SH-SY5Y (cell line): ENCODE measurements around the gene CHST7.

Experiments used
- GATA2 ChIP-seq: IDR thresholded peaks from 2 replicates; pipeline ENCODE4 v1.6.1; 2011; ENCODE audit warnings: mild to moderate bottlenecking, low read depth, low read length
- GATA3 ChIP-seq: IDR thresholded peaks from 2 replicates; pipeline ENCODE4 v1.6.1; 2011; ENCODE audit warnings: low read depth, mild to moderate bottlenecking, low read length, moderate library complexity

Gene CHST7

GRCh38 chrX:46571423-46572339 is 1.9 kb upstream of the CHST7 start:
- TF ChIP-seq GATA2 (no peak), GATA3 (no peak)

DNA sequence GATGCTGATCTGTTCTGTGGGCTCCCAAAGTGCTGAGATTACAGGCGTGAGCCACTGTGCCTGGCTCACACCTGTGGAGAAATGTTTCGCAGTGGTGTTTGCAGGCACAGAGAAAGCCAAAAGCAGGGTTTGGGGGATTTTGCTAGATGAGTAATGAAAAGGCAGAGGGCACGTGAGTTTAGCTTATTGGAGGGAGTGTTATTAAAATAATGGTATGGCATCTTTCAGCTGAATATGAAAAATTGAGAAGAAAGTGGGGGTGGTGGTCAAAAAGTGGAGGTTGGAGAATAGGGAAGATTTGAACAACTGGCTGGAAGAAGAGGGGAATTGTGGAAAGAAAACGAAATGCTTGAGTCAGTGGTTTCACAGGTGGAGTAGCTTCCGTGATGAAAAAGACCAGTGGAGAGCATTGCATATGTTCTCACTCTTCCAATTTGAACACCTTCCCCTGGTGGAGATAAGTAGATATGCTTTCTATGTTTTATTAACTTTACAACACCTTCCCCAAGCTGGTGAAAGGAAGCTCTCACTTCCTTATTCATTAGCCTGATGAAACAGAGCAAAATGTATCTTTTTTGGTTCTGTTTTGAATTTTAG is 1.1 kb upstream of the CHST7 start:
- TF ChIP-seq GATA2 (no peak), GATA3 (no peak)

DNA sequence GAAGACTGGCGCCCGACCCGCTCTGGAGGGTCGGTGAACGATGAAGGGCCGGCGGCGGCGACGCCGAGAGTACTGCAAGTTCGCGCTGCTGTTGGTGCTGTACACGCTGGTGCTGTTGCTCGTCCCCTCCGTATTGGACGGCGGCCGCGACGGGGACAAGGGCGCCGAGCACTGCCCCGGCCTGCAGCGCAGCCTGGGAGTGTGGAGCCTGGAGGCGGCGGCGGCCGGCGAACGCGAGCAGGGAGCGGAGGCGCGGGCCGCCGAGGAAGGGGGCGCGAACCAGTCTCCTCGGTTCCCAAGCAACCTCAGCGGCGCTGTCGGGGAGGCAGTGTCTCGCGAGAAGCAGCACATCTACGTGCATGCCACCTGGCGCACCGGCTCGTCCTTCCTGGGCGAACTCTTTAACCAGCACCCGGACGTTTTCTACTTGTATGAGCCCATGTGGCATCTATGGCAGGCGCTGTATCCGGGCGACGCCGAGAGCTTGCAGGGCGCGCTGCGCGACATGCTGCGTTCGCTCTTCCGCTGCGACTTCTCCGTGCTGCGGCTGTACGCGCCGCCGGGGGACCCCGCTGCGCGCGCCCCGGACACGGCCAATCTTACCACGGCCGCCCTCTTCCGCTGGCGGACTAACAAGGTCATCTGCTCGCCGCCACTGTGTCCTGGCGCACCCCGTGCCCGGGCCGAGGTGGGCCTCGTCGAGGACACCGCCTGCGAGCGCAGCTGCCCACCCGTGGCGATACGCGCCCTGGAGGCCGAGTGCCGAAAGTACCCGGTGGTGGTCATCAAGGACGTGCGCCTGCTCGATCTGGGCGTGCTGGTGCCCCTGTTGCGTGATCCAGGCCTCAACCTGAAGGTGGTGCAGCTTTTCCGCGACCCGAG is 568 bp downstream of the CHST7 start:
- no peak for TF ChIP-seq GATA3
- TF ChIP-seq GATA2, result no peak

GRCh38 chrX:46574774-46575381 is 1.3 kb downstream of the CHST7 start:
- TF ChIP-seq GATA2 (no peak), GATA3 (no peak)

DNA sequence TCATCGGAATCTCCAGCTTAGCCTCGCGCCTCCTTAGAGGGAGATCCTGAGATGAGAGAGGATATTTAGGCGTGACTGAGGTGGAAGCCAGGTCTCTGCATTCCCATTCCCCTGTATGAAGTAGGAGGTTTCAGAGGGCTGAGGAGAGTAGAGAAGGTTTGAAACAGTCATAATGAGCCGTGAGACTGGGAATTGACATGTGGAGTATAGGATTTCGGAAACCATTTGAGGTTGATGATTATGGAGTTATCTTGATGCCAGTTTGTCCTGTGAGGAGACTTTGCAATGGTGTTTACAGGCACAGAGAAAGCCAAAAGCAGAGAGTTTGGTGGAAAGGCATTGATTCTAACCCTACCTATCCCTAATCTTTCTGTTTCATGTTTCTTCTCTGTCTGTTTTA is 2.0 kb downstream of the CHST7 start:
- TF ChIP-seq GATA3 (no peak), GATA2 (no peak)

GRCh38 chrX:46575991-46576392 is 2.4 kb downstream of the CHST7 start:
- no peak for TF ChIP-seq GATA3
- TF ChIP-seq GATA2, result no peak

GRCh38 chrX:46576458-46576857 is 2.9 kb downstream of the CHST7 start:
- no peak for TF ChIP-seq GATA3
- no peak for TF ChIP-seq GATA2

DNA sequence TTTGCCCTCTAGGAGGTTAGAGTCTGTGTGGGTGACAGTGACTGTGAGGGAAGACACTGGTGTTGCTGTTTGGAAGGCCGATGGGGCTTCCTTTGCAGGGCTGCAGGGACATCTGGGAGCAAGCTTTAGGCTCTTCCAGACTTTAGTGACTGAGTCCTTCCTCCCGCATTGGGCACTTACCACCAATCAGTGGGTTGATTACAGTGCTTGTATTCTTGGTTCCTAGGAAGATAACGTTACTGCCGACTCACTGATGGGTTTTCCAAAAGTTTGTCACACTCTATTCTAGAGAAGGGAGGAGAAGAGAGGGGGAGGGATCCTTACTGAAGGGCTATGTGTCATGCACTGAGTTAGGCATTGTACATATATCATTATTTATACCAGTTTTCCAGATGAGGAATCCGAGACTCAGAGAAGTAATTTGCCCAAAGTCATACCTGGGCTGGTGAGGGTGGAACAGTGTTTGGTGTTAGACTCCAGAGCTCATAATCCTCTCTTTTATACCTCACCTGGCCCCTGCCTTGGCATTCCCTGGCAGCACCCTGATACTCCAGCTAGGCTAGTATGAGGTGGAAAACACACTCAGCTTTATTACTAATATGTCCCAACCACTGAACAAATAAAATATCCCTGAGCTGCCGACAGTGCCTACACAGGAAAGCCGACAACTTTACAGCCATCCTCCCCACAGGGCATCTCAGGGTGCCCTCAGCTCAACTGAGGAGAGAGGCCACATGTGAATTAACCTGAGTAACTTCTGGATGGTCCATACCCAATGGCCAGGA is 3.8 kb downstream of the CHST7 start:
- TF ChIP-seq GATA3, result no peak
- no peak for TF ChIP-seq GATA2

- TF ChIP-seq GATA3 (no peak), GATA2 (no peak)
These were observed 5.7 kb downstream of the CHST7 start for GRCh38 chrX:46579250-46579649.

DNA sequence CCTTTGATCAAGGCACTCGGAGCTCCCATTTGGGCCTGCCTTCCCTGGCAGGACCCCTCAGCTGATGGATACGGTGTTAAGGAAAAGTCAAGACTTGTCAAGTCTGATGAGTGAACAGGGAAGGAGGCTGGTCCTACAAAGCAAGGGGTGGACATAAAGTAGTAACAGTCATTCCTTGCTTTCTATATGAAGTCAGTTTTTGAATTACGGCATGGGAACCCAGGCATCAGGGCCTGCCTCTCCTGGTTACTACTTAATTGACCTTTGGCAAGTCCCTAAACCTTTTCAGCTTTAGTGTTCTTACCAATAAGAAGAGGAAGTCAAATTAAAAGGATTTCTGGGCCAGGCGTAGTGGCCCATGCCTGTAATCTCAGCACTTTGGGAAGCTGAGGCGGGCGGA is 7.0 kb downstream of the CHST7 start:
- TF ChIP-seq GATA2, result no peak
- TF ChIP-seq GATA3, result no peak

GRCh38 chrX:46582325-46582724 is 8.8 kb downstream of the CHST7 start:
- TF ChIP-seq GATA2, result no peak
- TF ChIP-seq GATA3, result no peak

DNA sequence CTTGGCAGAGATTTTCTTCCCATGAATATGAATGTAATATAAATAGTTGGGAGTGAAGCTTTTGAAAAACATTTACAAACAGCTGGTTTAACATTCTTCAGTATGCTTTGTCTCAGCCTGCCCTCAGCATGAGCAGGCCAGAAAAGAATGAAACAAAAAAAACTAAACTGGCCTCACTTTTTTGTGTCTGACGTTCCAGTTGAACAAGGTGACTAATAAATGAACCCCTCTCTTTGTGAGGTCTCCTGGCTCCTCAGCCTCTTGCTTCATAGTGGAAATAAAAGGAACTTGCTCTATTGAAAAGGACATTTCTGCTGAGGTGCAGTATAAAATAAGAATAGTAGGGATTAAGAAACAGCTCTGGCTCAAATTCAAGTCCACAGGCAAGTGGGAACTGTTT is 9.4 kb downstream of the CHST7 start:
- TF ChIP-seq GATA2 (no peak), GATA3 (no peak)

GRCh38 chrX:46584736-46585135 is 11.2 kb downstream of the CHST7 start:
- no peak for TF ChIP-seq GATA3
- no peak for TF ChIP-seq GATA2
